NCI-H2081 treated with DMSO at 0.1 percent for 48 hours (cell line): ENCODE results near the gene GLRA3.
"Not testable (repeated sequence)": the region's sequence is repeated elsewhere in the genome, so short reads cannot be mapped to it uniquely, and the experiment has no call there.

Experiments
- DNase-seq: peaks from one replicate; lab custom pipeline; 2025; lab: John Stamatoyannopoulos, UW

Gene GLRA3

GRCh38 chr4:174828845-174829701 is at the start of gene GLRA3:
GLRA3 (minus strand) TSS chr4:174829247; CDS start chr4:174828811, 436 bp downstream.
- peak; percentile 67 for DNase-seq

- DNase-seq: no peak
Observed at GRCh38 chr4:174874898-174875297, 45.9 kb upstream of the GLRA3 start.

- no peak for DNase-seq
Observed at GRCh38 chr4:174873931-174874330, 44.9 kb upstream of the GLRA3 start.

GRCh38 chr4:174873146-174873545 is 44.1 kb upstream of the GLRA3 start:
- not testable (repeated sequence) for DNase-seq

GRCh38 chr4:174871407-174871806 is 42.4 kb upstream of the GLRA3 start:
- DNase-seq: no peak

- DNase-seq: no peak
Observed at GRCh38 chr4:174870311-174870710, 41.3 kb upstream of the GLRA3 start.

- DNase-seq: no peak
Observed at GRCh38 chr4:174869339-174869738, 40.3 kb upstream of the GLRA3 start.

- DNase-seq: no peak
Observed at GRCh38 chr4:174867903-174868302, 38.9 kb upstream of the GLRA3 start.

- DNase-seq: no peak
Observed at GRCh38 chr4:174865418-174865985, 36.5 kb upstream of the GLRA3 start.

- no peak for DNase-seq
Observed at GRCh38 chr4:174864031-174864430, 35.0 kb upstream of the GLRA3 start.

GRCh38 chr4:174860588-174860987 is 31.5 kb upstream of the GLRA3 start:
- no peak for DNase-seq

GRCh38 chr4:174859904-174860303 is 30.9 kb upstream of the GLRA3 start:
- no peak for DNase-seq

- DNase-seq: no peak
Observed at GRCh38 chr4:174856926-174857800, 28.1 kb upstream of the GLRA3 start.

GRCh38 chr4:174855050-174855449 is 26.0 kb upstream of the GLRA3 start:
- no peak for DNase-seq

GRCh38 chr4:174853629-174854028 is 24.6 kb upstream of the GLRA3 start:
- DNase-seq: no peak

GRCh38 chr4:174848596-174848995 is 19.5 kb upstream of the GLRA3 start:
- no peak for DNase-seq

- DNase-seq: no peak
Observed at GRCh38 chr4:174847801-174848427, 18.9 kb upstream of the GLRA3 start.

GRCh38 chr4:174835536-174835935 is 6.5 kb upstream of the GLRA3 start:
- DNase-seq: no peak

- no peak for DNase-seq
Observed at GRCh38 chr4:174834477-174834876, 5.4 kb upstream of the GLRA3 start.

GRCh38 chr4:174826660-174827059 is 2.4 kb downstream of the GLRA3 start:
- DNase-seq: no peak

GRCh38 chr4:174815282-174815681 is 13.8 kb downstream of the GLRA3 start:
- no peak for DNase-seq

GRCh38 chr4:174813292-174813691 is 15.8 kb downstream of the GLRA3 start:
- no peak for DNase-seq
